Transverse colon (tissue), 4 donors: ENCODE measurements around the gene PSPH.

ENCODE experiments used
- CTCF ChIP-seq, 5 experiments: fragments of 200-600 bp in 3 of 5; fragments of 450-650 bp in 2 of 5; sonication (generic) in 3 of 5; IDR thresholded peaks; 1 replicate in 2 of 5; 2 replicates in 3 of 5; pipeline ENCODE4 v1.5.1; 2016 to 2017; ENCODE audit warnings: antibody characterized with exemption in 5 of 5, inconsistent platforms in 3 of 5, mild to moderate bottlenecking in 2 of 5, moderate library complexity in 1 of 5
- EP300 ChIP-seq: sonication (generic); formaldehyde crosslinking; IDR thresholded peaks from one replicate; pipeline ENCODE4 v1.6.1; 2017; ENCODE audit warnings: antibody characterized with exemption, low read depth
- POLR2A ChIP-seq: fragments of 450-650 bp; IDR thresholded peaks from one replicate; pipeline ENCODE4 v1.6.1; 2016; ENCODE audit warnings: antibody characterized with exemption, mild to moderate bottlenecking, moderate library complexity
- POLR2AphosphoS5 ChIP-seq, 3 donors: sonication (generic); formaldehyde crosslinking; IDR thresholded peaks; one replicate each; pipeline ENCODE4 v1.6.1; 2016; ENCODE audit warnings: antibody characterized with exemption in 3 of 3

- no peak for TF ChIP-seq CTCF (IDR thresholded peaks at IDR 0.05)
- TF ChIP-seq POLR2AphosphoS5 (IDR thresholded peaks at IDR 0.05), result no peak
- no peak for TF ChIP-seq EP300
- no peak for TF ChIP-seq POLR2A
These were observed 80.3 kb downstream of the PSPH start for GRCh38 chr7:55970978-55971377.
